ENCODE measurements around the gene FHIT. TPM values are rescaled to one million over a fixed set of nuclear protein-coding genes. Genes with fewer than 3 reads are reported as not detected.

Gene FHIT
- total and polyA plus RNA-seq, 2 of the 4 experiments (the other 2 are of a cell fraction), result 0.07 TPM; not detected in 1

GRCh38 chr3:60198179-60198720, 1053.0 kb downstream of the FHIT start:
- Histone ChIP-seq H2BK15ac (ENCODE audit: low read depth, low read length) (no peak overlapping the region), H3K4me1 (ENCODE audit: control insufficient read depth, insufficient read depth, low read length) (no peaks in the 10 kb centered on the region), H3K27ac (ENCODE audit: insufficient read depth, low read length) (no peak overlapping the region), H3K27me3 (ENCODE audit: control insufficient read depth, insufficient read depth, low read length) (no peaks in the 10 kb centered on the region), H2AK5ac (ENCODE audit: low read depth, low read length) (no peak overlapping the region), H3K14ac (replicated peaks; ENCODE audit: low read depth, low read length) (no peak overlapping the region), H3K23ac (ENCODE audit: low read depth, low read length) (no peak overlapping the region), H3K79me1 (ENCODE audit: low read depth in 1 of 2, low read length in 2 of 2) (no peaks in the 10 kb centered on the region), H3K9me3 (ENCODE audit: control insufficient read depth, insufficient read depth, low read length) (no peaks in the 10 kb centered on the region; the same call in 1 of the 2 replicates), H3K56ac (ENCODE audit: extremely low read depth, insufficient read depth, low read length) (no peak overlapping the region), H3K36me3 (ENCODE audit: control insufficient read depth, insufficient read depth, low read length) (no peaks in the 10 kb centered on the region), H3K4me3 (ENCODE audit: insufficient read depth, low read depth, low read length) (no peak overlapping the region), H2BK5ac (ENCODE audit: low read depth, low read length, poor library complexity, severe bottlenecking) (no peak overlapping the region), H4K20me1 (ENCODE audit: insufficient read depth, low read length) (no peaks in the 10 kb centered on the region), H3K4me2 (ENCODE audit: low read depth, low read length) (no peak overlapping the region), H3K9ac (ENCODE audit: low read depth, low read length) (no peak overlapping the region), H2AFZ (replicated peaks; ENCODE audit: low read length, poor library complexity) (no peak overlapping the region), H2BK20ac (ENCODE audit: low read depth, low read length) (no peak overlapping the region), H3K9me1 (ENCODE audit: insufficient read depth, low read length) (no peaks in the 10 kb centered on the region), H4K5ac (ENCODE audit: low read depth, low read length) (no peak overlapping the region), H2BK120ac (ENCODE audit: low read depth, low read length) (no peak overlapping the region), H4K91ac (ENCODE audit: insufficient read depth, low read depth, low read length) (no peak overlapping the region), H2AK9ac (replicated peaks; ENCODE audit: low read depth, low read length, poor library complexity) (no peak overlapping the region), H3K4ac (ENCODE audit: low read depth, low read length) (no peak overlapping the region), H4K8ac (ENCODE audit: low read depth in 2 of 2, low read length in 2 of 2) (no peak overlapping the region), H3K18ac (ENCODE audit: low read depth, low read length) (no peak overlapping the region)
- in situ Hi-C loops (cut with MboI; ENCODE audit: low sequenced_read_pairs) (no loop called here), intact Hi-C loops (cut with micrococcal nuclease) (no loop called here), dilution Hi-C loops (cut with HindIII; ENCODE audit: low sequenced_read_pairs, unreplicated experiment) (no loop called here)
- ATAC-seq (ENCODE audit: low read depth), result no peak
- BruUV-seq (replicated peaks), result no TSS peak
- CTCF ChIA-PET, result no interaction called here
- no peak for TF ChIP-seq CEBPB (IDR thresholded peaks at IDR 0.05; ENCODE audit: low read depth, low read length)
- TF ChIP-seq MAFK (IDR thresholded peaks at IDR 0.05; ENCODE audit: low read depth, low read length), result no peak
- TF ChIP-seq FOS (IDR thresholded peaks at IDR 0.05; ENCODE audit: low read depth, low read length), result no peak
- no peak for TF ChIP-seq MXI1 (IDR thresholded peaks at IDR 0.05; ENCODE audit: borderline replicate concordance, low read depth, low read length)
- no peak for TF ChIP-seq CHD1 (IDR thresholded peaks at IDR 0.05; ENCODE audit: low read depth, low read length)
- no peak for TF ChIP-seq RFX5 (IDR thresholded peaks at IDR 0.05; ENCODE audit: low read depth, low read length)
- no peak for TF ChIP-seq CTCF (conservative IDR thresholded peaks at IDR 0.05; ENCODE audit: low read depth, low read length)
- TF ChIP-seq SMC3 (IDR thresholded peaks at IDR 0.05; ENCODE audit: low read depth, low read length), result no peak
- no peak for TF ChIP-seq MAZ (IDR thresholded peaks at IDR 0.05; ENCODE audit: borderline replicate concordance, low read depth, low read length)
- TF ChIP-seq NFE2L2 (IDR thresholded peaks at IDR 0.05; ENCODE audit: low read depth, low read length), result no peak
- no peak for TF ChIP-seq RAD21 (IDR thresholded peaks at IDR 0.05; ENCODE audit: low read length)
- TF ChIP-seq POLR2A (IDR thresholded peaks at IDR 0.05; ENCODE audit: low read depth, low read length), result no peak
- TF ChIP-seq RCOR1 (IDR thresholded peaks at IDR 0.05; ENCODE audit: insufficient replicate concordance, low read length), result no peak
- TF ChIP-seq, protein P1, sequence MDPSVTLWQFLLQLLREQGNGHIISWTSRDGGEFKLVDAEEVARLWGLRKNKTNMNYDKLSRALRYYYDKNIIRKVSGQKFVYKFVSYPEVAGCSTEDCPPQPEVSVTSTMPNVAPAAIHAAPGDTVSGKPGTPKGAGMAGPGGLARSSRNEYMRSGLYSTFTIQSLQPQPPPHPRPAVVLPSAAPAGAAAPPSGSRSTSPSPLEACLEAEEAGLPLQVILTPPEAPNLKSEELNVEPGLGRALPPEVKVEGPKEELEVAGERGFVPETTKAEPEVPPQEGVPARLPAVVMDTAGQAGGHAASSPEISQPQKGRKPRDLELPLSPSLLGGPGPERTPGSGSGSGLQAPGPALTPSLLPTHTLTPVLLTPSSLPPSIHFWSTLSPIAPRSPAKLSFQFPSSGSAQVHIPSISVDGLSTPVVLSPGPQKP (IDR thresholded peaks at IDR 0.05; ENCODE audit: borderline replicate concordance, low read depth, low read length), result no peak
- TF ChIP-seq, protein P2, sequence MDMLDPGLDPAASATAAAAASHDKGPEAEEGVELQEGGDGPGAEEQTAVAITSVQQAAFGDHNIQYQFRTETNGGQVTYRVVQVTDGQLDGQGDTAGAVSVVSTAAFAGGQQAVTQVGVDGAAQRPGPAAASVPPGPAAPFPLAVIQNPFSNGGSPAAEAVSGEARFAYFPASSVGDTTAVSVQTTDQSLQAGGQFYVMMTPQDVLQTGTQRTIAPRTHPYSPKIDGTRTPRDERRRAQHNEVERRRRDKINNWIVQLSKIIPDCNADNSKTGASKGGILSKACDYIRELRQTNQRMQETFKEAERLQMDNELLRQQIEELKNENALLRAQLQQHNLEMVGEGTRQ (IDR thresholded peaks at IDR 0.05; ENCODE audit: low read depth, low read length), result no peak
- TF ChIP-seq BHLHE40 (IDR thresholded peaks at IDR 0.05; ENCODE audit: low read depth, low read length), result no peak
- no peak for DNase-seq
- POLR2A ChIA-PET (ENCODE audit: unreplicated experiment), result interaction anchor here (1.1 kb wide), 1 partner anchor 41 kb away, joined by 10 read pairs; no protein-coding TSS in a partner anchor
- 60% methylated on average over 1 of the region's 5 CpGs; no CpG with 5 or more reads in 1 of the 2 experiments for WGBS, 2 experiments (ENCODE audit: extremely low coverage in 2 of 2, insufficient read length in 1 of 2)
